ENCODE results near the gene LRRC52.

- TF ChIP-seq, protein P1, sequence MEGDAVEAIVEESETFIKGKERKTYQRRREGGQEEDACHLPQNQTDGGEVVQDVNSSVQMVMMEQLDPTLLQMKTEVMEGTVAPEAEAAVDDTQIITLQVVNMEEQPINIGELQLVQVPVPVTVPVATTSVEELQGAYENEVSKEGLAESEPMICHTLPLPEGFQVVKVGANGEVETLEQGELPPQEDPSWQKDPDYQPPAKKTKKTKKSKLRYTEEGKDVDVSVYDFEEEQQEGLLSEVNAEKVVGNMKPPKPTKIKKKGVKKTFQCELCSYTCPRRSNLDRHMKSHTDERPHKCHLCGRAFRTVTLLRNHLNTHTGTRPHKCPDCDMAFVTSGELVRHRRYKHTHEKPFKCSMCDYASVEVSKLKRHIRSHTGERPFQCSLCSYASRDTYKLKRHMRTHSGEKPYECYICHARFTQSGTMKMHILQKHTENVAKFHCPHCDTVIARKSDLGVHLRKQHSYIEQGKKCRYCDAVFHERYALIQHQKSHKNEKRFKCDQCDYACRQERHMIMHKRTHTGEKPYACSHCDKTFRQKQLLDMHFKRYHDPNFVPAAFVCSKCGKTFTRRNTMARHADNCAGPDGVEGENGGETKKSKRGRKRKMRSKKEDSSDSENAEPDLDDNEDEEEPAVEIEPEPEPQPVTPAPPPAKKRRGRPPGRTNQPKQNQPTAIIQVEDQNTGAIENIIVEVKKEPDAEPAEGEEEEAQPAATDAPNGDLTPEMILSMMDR (conservative IDR thresholded peaks at IDR 0.05): no peak
- TF ChIP-seq EZH2 (IDR thresholded peaks at IDR 0.05; ENCODE audit: low read depth): no peak
Observed at GRCh38 chr1:165575468-165576099, 31.8 kb downstream of the LRRC52 start.
